K562 (cell line): ENCODE results near the gene ASPDH. TPM values are rescaled to one million over a fixed set of nuclear protein-coding genes. Genes with fewer than 3 reads are reported as not detected.

ENCODE experiments used
- CBX8 ChIP-seq: fragments of 200-600 bp; sonication (generic); IDR thresholded peaks from 2 replicates; pipeline ENCODE4 v1.6.1; 2012; ENCODE audit warnings: borderline replicate concordance, mixed run types, low read depth, mild to moderate bottlenecking, moderate library complexity, mixed read lengths, low read length, control low read depth, inconsistent platforms; ENCODE audit not compliant: poor library complexity, severe bottlenecking; ENCODE audit errors: extremely low read depth
- CHD7 ChIP-seq: fragments of 200-600 bp; sonication (generic); IDR thresholded peaks from one replicate; pipeline ENCODE4 v1.6.1; 2012; ENCODE audit warnings: mild to moderate bottlenecking, low read depth, low read length, inconsistent platforms
- MLLT1 ChIP-seq, 2 experiments: fragments of 450-650 bp; IDR thresholded peaks; 2 replicates each; pipeline ENCODE4 v1.6.1; 2016
- PCBP1 ChIP-seq: fragments of 200-400 bp; formaldehyde crosslinking; IDR thresholded peaks from 2 replicates; pipeline ENCODE4 v1.6.1; 2018; ENCODE audit warnings: mild to moderate bottlenecking, low read depth, low read length; ENCODE audit not compliant: poor library complexity, severe bottlenecking
- SAP30 ChIP-seq: fragments of 200-600 bp; sonication (generic); IDR thresholded peaks from 2 replicates; pipeline ENCODE4 v1.6.1; 2012; ENCODE audit warnings: borderline replicate concordance, low read depth, mild to moderate bottlenecking, moderate library complexity, low read length, control low read depth, inconsistent platforms; ENCODE audit not compliant: insufficient read depth, poor library complexity, severe bottlenecking
- ZNF436 ChIP-seq: fragments of 250-450, 450-650 bp; sonication (Bioruptor Pico); formaldehyde crosslinking; IDR thresholded peaks from 2 replicates; pipeline ENCODE4 v1.7.0; 2020; ENCODE audit warnings: mild to moderate bottlenecking
- polyA plus RNA-seq, 8 experiments: library from polyadenylated mRNA; depleted of rRNA in 4 of 8; stranded (reverse) in 5 of 8; unstranded in 3 of 8; fragments of >200 nt; fragmentation: Nextera tagmentation in 2 of 8; fragmentation: Illumina TruSeq in 1 of 8; extraction: Ambion mirVana in 2 of 8; extraction: Trizol in 1 of 8; gene quantifications; 2 replicates each; pipeline versions ENCODE4 v1.2.1 to v1.2.3, GENCODE V29; 2011 to 2014; ENCODE audit warnings: inconsistent platforms in 1 of 8, missing spikeins in 1 of 8
- total RNA-seq, 7 experiments: library from RNA; depleted of rRNA in 6 of 7; stranded (reverse); fragments of >200 nt in 6 of 7; fragmentation: Illumina TruSeq in 2 of 7; extraction: Trizol in 2 of 7; gene quantifications; 2 replicates each; pipeline versions ENCODE4 v1.2.1 to v1.2.3, GENCODE V29; 2011 to 2021; ENCODE audit warnings: low replicate concordance in 1 of 7
- TF ChIP-seq, protein P1 (sequence below): fragments of 450-650 bp; conservative IDR thresholded peaks from 2 replicates; pipeline ENCODE4 v1.6.1; 2016; ENCODE audit warnings: missing genetic modification characterization, low read depth, mild to moderate bottlenecking, control low read depth, missing compliant biosample characterization
- TF ChIP-seq, protein P2 (sequence below): fragments of 250-450 bp; sonication (Bioruptor Pico); IDR thresholded peaks from 2 replicates; pipeline ENCODE4 v1.8.0; 2022; ENCODE audit warnings: inconsistent platforms, mild to moderate bottlenecking, moderate library complexity, borderline replicate concordance

The ASPDH gene
- total and polyA plus RNA-seq, 9 of the 15 experiments (the other 6 are each of a cell fraction or from before 2014, with no cell fraction given) = not detected

- TF ChIP-seq PCBP1 (peak; percentile 89), SAP30 (no peak), MLLT1 (IDR thresholded peaks at IDR 0.05) (no peak), CHD7 (no peak), ZNF436 (no peak), CBX8 (no peak)
- TF ChIP-seq, protein P1, sequence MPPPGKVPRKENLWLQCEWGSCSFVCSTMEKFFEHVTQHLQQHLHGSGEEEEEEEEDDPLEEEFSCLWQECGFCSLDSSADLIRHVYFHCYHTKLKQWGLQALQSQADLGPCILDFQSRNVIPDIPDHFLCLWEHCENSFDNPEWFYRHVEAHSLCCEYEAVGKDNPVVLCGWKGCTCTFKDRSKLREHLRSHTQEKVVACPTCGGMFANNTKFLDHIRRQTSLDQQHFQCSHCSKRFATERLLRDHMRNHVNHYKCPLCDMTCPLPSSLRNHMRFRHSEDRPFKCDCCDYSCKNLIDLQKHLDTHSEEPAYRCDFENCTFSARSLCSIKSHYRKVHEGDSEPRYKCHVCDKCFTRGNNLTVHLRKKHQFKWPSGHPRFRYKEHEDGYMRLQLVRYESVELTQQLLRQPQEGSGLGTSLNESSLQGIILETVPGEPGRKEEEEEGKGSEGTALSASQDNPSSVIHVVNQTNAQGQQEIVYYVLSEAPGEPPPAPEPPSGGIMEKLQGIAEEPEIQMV (tag) = no peak
- TF ChIP-seq, protein P2, sequence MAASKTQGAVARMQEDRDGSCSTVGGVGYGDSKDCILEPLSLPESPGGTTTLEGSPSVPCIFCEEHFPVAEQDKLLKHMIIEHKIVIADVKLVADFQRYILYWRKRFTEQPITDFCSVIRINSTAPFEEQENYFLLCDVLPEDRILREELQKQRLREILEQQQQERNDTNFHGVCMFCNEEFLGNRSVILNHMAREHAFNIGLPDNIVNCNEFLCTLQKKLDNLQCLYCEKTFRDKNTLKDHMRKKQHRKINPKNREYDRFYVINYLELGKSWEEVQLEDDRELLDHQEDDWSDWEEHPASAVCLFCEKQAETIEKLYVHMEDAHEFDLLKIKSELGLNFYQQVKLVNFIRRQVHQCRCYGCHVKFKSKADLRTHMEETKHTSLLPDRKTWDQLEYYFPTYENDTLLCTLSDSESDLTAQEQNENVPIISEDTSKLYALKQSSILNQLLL = no peak
Measured at GRCh38 chr19:50500060-50500752, 13.5 kb downstream of the ASPDH start (continued).
